Measurements from ENCODE around the gene RALGPS1.
"Not testable (repeated sequence)": the region's sequence is repeated elsewhere in the genome, so short reads cannot be mapped to it uniquely, and the experiment has no call there.

Gene RALGPS1

GRCh38 chr9:127170103-127170502 is 255.5 kb downstream of the RALGPS1 start:
- TF ChIP-seq, protein P1, sequence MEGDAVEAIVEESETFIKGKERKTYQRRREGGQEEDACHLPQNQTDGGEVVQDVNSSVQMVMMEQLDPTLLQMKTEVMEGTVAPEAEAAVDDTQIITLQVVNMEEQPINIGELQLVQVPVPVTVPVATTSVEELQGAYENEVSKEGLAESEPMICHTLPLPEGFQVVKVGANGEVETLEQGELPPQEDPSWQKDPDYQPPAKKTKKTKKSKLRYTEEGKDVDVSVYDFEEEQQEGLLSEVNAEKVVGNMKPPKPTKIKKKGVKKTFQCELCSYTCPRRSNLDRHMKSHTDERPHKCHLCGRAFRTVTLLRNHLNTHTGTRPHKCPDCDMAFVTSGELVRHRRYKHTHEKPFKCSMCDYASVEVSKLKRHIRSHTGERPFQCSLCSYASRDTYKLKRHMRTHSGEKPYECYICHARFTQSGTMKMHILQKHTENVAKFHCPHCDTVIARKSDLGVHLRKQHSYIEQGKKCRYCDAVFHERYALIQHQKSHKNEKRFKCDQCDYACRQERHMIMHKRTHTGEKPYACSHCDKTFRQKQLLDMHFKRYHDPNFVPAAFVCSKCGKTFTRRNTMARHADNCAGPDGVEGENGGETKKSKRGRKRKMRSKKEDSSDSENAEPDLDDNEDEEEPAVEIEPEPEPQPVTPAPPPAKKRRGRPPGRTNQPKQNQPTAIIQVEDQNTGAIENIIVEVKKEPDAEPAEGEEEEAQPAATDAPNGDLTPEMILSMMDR (IDR thresholded peaks at IDR 0.05), result no peak
- H3K4me1 Mint-ChIP-seq, result peaks cover 4% of the 10 kb centered on the region
- peaks cover 17% of the 10 kb centered on the region for H3K27me3 Mint-ChIP-seq (ENCODE audit: low read depth, poor library complexity)

DNA sequence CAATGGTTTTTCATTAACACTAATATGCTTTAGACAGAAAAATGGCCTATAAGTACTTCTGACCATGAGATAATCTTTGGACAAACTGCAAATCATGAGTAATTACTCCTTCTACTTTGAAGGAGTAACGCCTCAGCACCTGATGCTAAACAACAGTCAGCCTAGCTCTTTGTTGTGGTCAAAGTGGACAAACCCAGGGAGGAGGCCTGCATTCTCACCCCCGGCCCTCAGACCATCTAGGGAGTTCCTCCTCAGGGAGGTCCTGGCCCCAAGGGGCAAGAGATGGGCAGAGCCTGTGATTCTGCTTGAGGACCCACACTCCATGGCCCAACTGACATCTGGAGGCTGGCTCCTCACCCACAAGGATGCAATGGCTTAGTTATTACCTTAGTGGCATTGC is 256.1 kb downstream of the RALGPS1 start:
- Mint-ChIP-seq H3K27me3 (ENCODE audit: low read depth, poor library complexity) (peaks cover 17% of the 10 kb centered on the region), H3K4me3 (no peak overlapping the region), H3K27ac (no peak overlapping the region), H3K9me3 (no peaks in the 10 kb centered on the region), H3K4me1 (peaks cover 4% of the 10 kb centered on the region), H3K36me3 (ENCODE audit: low read depth) (no peaks in the 10 kb centered on the region)
- TF ChIP-seq, protein P1 (IDR thresholded peaks at IDR 0.05), result no peak
- no peak for DNase-seq

More at GRCh38 chr9:127170103-127170502, 255.5 kb downstream of the RALGPS1 start:
- Mint-ChIP-seq H3K4me3 (no peak overlapping the region), H3K36me3 (ENCODE audit: low read depth) (no peaks in the 10 kb centered on the region), H3K9me3 (no peaks in the 10 kb centered on the region), H3K27ac (no peak overlapping the region)
- no peak for DNase-seq

DNA sequence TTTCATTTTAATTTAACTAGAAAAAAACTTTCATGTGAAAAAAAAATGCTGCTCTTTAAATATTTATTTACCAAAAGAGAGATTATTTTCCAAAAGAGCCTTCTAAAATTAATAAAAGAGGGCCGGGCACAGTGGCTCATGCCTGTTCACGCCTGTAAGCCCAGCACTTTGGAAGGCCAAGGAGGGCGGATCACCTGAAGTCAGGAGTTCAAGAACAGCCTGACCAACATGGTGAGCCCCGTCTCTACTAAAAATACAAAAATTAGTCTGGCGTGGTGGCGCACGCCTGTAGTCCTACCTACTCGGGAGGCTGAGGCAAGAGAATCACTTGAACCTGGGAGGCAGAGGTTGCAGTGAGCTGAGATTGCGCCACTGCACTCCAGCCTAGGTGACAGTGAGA is 256.8 kb downstream of the RALGPS1 start:
- H3K36me3 Mint-ChIP-seq (ENCODE audit: low read depth); H3K4me3 Mint-ChIP-seq; H3K27ac Mint-ChIP-seq; H3K9me3 Mint-ChIP-seq; DNase-seq; H3K4me1 Mint-ChIP-seq: not testable (repeated sequence)
- H3K27me3 Mint-ChIP-seq (ENCODE audit: low read depth, poor library complexity), result peaks cover 17% of the 10 kb centered on the region

DNA sequence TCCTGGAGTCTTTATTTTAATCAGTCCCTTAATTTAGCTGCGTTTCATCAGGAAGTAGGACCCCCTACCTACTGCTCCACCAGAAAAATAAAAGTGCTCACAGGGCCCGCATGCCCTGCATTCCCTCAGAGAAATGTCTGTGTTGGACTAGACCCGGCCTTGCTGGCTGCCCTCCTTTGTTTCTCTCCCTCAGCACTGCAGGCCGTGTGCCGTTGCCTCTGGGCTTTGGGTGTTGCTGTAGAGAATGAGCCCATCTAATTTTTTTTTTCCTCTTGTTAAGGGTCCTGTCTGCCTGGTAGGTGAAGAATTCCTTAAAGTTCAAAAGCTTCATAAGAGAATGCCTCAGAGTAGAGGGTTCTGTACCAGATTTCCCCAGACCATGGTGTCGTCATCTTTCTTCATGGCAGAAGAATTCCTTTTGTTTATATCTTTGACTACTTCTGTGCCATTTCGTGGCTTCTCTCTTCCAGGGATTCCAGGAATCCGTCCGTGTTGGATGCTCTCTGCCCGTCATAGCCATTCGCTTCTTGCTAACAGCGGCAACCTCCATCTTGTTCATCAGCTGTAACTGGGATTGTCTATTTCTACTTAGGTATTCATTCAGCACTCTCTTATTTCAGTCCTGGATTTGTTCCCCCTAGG is 257.6 kb downstream of the RALGPS1 start:
- Mint-ChIP-seq H3K9me3 (no peaks in the 10 kb centered on the region), H3K27ac (no peak overlapping the region), H3K36me3 (ENCODE audit: low read depth) (no peaks in the 10 kb centered on the region), H3K27me3 (ENCODE audit: low read depth, poor library complexity) (peaks cover 15% of the 10 kb centered on the region), H3K4me1 (no peaks in the 10 kb centered on the region), H3K4me3 (no peak overlapping the region)
- TF ChIP-seq, protein P1 (IDR thresholded peaks at IDR 0.05), result no peak
- DNase-seq, result no peak

- Mint-ChIP-seq H3K4me3 (no peak overlapping the region), H3K9me3 (no peaks in the 10 kb centered on the region), H3K27ac (no peak overlapping the region), H3K27me3 (ENCODE audit: low read depth, poor library complexity) (peaks cover 10% of the 10 kb centered on the region), H3K4me1 (peaks cover 5% of the 10 kb centered on the region), H3K36me3 (ENCODE audit: low read depth) (no peaks in the 10 kb centered on the region)
- TF ChIP-seq, protein P1 (IDR thresholded peaks at IDR 0.05), result no peak
- DNase-seq, result no peak
Observed at GRCh38 chr9:127173063-127173462, 258.5 kb downstream of the RALGPS1 start.

GRCh38 chr9:127174386-127175318 is 260.1 kb downstream of the RALGPS1 start:
- H3K4me3 Mint-ChIP-seq, result no peak overlapping the region
- H3K4me1 Mint-ChIP-seq, result peaks cover 16% of the 10 kb centered on the region
- H3K27ac Mint-ChIP-seq, result no peak overlapping the region
- no peak for DNase-seq
- H3K9me3 Mint-ChIP-seq, result no peaks in the 10 kb centered on the region
- H3K36me3 Mint-ChIP-seq (ENCODE audit: low read depth), result no peaks in the 10 kb centered on the region
- TF ChIP-seq, protein P1 (IDR thresholded peaks at IDR 0.05), result no peak
- peaks cover 4% of the 10 kb centered on the region for H3K27me3 Mint-ChIP-seq (ENCODE audit: low read depth, poor library complexity)

Measured in nephron progenitor cell (in vitro differentiated cells).